HUES64 (cell line): Measurements from ENCODE around the gene NOXO1.
A peak's percentile ranks its signal among the peaks of the same experiment; 100 is the strongest.

ENCODE experiments used
- H3K27ac ChIP-seq: 2 replicates; pipeline ENCODE4 v1.7.0; 2013; ENCODE audit warnings: low read depth, low read length, inconsistent platforms
- H3K27me3 ChIP-seq: 2 replicates; pipeline ENCODE4 v1.6.1; 2013; ENCODE audit warnings: mild to moderate bottlenecking, low read length; ENCODE audit not compliant: insufficient read depth
- H3K36me3 ChIP-seq: 2 replicates; pipeline ENCODE4 v1.6.1; 2013; ENCODE audit warnings: mild to moderate bottlenecking, low read length; ENCODE audit not compliant: insufficient read depth
- H3K4me1 ChIP-seq: 2 replicates; pipeline ENCODE4 v1.6.1; 2013; ENCODE audit warnings: mild to moderate bottlenecking, low read length, moderate library complexity; ENCODE audit not compliant: insufficient read depth
- H3K4me3 ChIP-seq: 2 replicates; pipeline ENCODE4 v1.5.1; 2013; ENCODE audit warnings: mild to moderate bottlenecking, low read length, moderate library complexity
- H3K9ac ChIP-seq: 2 replicates; pipeline ENCODE4 v1.6.1; 2013; ENCODE audit warnings: mild to moderate bottlenecking, low read depth, low read length
- H3K9me3 ChIP-seq: 2 replicates; pipeline ENCODE4 v1.6.1; 2013; ENCODE audit warnings: low read depth, low read length; ENCODE audit not compliant: insufficient read depth
- WGBS: fragments of 150-250, 120-280 bp; methylation state at CpG from one replicate; pipeline ENCODE4 v1.1.7; 2013; ENCODE audit warnings: missing lambda C conversion rate; 5-methylcytosine and 5-hydroxymethylcytosine counted together

Gene NOXO1

DNA sequence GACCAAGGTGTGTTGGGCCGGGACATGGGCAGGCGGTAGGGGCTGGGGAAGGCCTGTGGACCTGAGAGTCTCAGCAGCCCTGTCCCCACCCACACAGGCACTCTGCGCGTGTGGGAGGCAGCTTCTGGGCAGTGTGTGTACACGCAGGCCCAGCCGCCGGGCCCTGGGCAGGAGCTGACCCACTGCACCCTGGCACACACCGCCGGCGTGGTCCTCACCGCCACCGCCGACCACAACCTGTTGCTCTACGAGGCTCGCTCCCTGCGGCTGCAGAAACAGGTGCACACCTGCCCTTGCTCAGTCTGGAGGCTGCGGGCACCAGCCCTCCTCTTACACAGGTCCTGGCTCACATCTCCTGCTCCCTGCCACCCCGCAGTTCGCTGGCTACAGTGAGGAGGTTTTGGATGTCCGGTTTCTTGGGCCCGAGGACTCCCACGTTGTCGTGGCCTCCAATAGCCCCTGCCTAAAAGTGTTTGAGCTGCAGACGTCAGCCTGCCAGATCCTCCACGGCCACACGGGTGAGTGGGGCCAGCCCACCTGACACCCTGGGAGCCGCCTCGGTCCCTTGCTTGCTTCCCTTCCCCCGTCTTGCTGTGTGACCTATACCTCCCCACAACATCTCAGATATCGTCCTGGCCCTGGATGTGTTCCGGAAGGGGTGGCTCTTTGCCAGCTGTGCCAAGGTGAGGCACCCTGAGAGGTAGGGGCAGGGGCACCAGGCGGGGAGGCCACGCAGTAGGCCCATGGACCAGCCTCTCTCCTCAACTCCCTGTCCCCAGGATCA is 5.6 kb downstream of the NOXO1 start:
- no peaks in the 10 kb centered on the region for H3K9me3 ChIP-seq
- peaks cover 40% of the 10 kb centered on the region for H3K36me3 ChIP-seq
- WGBS: 95% methylated on average over 33 of the region's 33 CpGs
- no peak overlapping the region for H3K4me3 ChIP-seq
- peaks cover 18% of the 10 kb centered on the region for H3K27me3 ChIP-seq
- no peak overlapping the region for H3K27ac ChIP-seq
- H3K4me1 ChIP-seq: no peaks in the 10 kb centered on the region
- H3K9ac ChIP-seq: no peak overlapping the region

DNA sequence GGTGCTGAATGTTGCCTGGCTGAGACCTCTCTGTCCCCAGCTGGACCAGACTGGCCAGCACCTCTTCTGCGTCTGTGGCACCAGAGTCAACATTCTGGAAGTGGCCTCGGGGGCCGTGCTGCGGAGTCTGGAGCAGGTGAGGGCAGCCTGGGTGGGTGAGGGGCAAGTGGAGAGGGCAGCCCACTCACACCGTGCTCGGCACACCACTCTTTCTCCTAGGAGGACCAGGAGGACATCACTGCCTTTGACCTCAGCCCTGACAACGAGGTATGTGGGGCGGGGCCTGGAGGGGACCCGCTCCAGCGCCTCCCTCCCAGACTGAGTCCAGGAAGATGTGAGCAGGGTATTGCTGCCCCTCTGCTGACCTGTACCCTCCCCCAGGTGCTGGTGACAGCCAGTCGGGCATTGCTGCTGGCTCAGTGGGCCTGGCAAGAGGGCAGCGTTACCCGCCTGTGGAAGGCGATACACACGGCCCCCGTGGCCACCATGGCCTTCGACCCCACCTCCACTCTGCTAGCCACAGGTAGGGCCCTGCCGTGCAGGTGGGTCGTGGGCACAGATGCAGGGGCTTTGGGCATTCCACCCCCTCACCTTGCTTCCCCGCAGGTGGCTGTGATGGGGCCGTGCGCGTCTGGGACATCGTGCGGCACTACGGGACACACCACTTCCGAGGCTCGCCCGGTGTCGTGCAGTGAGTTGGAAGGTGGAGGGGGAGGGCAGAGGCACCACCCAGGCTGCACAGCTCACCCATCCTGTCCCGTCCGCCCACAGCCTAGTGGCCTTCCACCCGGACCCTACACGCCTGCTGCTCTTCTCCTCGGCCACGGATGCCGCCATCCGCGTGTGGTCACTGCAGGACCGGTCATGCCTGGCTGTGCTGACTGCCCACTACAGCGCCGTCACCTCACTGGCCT is 6.9 kb downstream of the NOXO1 start:
- Histone ChIP-seq H3K4me3 (no peak overlapping the region), H3K36me3 (peaks cover 40% of the 10 kb centered on the region), H3K4me1 (no peaks in the 10 kb centered on the region), H3K9ac (no peak overlapping the region), H3K27ac (no peak overlapping the region), H3K27me3 (peaks cover 6% of the 10 kb centered on the region), H3K9me3 (no peaks in the 10 kb centered on the region)
- WGBS: 96% methylated on average over 42 of the region's 42 CpGs

DNA sequence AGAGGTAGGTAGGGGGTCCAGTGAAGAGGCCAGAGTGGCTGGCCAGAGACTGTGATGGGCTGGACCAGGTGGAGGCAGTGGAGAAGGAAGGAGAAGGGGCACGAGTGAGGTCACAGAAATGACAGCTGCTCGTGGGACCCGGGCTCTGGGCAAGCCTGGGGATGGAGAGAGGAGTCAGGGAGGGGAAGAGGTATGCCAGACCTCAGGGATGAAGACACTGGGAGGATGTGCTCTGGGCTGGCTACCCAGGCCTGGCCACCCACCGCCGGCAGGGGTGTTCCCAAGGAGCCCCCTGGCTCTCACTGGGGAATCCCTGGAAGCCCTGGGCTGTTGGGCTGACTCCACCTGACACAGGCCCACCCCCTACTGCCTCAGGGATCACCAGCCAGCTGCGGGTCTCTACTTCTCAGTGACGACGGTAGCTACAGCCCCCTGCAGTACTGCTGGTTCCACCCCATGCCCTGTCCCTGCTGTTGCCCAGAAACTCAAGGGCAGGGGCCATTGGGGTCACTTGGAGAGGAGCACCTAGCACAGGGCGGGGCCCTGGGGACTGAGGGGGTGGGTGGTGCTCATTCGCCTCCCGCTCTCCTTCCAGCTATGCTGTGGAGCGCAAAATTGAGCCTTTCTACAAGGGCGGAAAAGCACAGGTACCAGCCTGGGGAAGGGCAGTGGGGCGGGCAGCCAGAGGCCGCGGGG is 7.7 kb downstream of the NOXO1 start:
- WGBS: 96% methylated on average over 16 of the region's 16 CpGs
- no peak overlapping the region for H3K4me3 ChIP-seq
- peaks cover 40% of the 10 kb centered on the region for H3K36me3 ChIP-seq

DNA sequence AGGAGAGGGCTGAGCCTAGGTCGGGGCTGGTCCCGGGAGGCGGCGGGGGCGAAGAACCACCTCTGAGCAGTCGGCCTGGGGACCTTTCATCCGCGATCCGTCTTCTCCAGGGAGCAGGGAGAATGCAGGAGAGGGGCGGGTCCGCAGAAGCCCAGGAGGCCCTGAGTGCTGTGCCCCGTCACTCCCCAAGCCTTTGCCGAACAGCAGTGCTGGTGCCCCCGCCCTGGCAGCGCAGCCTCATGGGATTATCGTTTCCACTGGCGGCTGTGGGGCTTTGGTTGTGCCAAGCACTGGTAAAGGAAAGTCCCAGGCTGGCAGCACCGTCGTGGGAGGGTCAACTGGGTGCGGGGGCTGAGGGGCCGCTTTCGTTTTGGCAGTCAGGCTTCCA is 8.8 kb downstream of the NOXO1 start:
- H3K9ac ChIP-seq: peak overlapping the region; percentile 83
- H3K27me3 ChIP-seq: no peaks in the 10 kb centered on the region
- H3K36me3 ChIP-seq: peaks cover 31% of the 10 kb centered on the region
- H3K4me3 ChIP-seq: peak overlapping the region; percentile 92
- 7% methylated on average over 22 of the region's 22 CpGs for WGBS
- no peaks in the 10 kb centered on the region for H3K9me3 ChIP-seq
- no peak overlapping the region for H3K27ac ChIP-seq
- H3K4me1 ChIP-seq: no peaks in the 10 kb centered on the region

More for the DNA sequence above, 7.7 kb downstream of the NOXO1 start:
- H3K9me3 ChIP-seq: no peaks in the 10 kb centered on the region
- H3K27me3 ChIP-seq: no peaks in the 10 kb centered on the region
- no peak overlapping the region for H3K27ac ChIP-seq
- H3K9ac ChIP-seq: no peak overlapping the region
- H3K4me1 ChIP-seq: no peaks in the 10 kb centered on the region

DNA sequence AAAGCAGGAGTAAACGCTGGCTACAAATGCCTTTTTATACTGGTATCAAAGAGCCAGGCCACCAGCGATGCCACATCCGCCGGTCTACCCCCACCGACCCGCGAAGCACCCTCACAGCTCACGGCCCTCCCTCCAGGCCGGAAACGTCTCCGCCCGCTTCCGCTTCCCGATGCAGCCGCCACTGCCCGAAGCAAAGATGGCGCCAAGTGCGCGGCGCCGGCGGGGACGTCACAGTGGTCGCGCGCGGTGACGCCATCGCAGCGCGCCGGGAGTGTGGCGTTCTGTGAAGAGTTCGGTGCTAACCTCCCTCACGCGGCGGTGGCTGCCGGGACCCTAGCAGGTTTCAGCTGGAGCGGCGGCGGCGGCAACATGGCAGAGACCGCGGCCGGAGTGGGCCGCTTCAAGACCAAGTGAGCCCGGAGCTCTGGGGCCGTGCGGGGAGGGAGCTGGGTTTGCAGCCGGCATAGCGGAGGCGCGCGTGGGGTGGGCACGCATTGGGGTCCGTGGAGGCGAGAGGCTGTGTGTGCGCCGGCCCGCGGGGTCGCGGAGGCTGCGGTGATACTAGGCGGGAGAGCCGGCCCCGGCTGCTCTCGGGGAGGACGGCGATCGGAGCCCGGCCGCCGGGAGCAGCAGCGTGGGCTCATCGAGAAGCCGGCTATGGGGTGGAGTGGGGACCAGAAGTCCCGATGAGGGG is 9.3 kb downstream of the NOXO1 start, which contains the start of gene TBL3:
TBL3 (plus strand) TSS at position 258 of the 694 bp plus-strand sequence; CDS start at position 370, 112 bp downstream.
- peak within 1 kb of the TSS; percentile 72 for H3K27ac ChIP-seq
- peak within 1 kb of the TSS; percentile 92 for H3K4me3 ChIP-seq
- H3K4me1 ChIP-seq: no peaks in the 10 kb centered on the region
- H3K9ac ChIP-seq: peak within 1 kb of the TSS; percentile 88
- no peaks in the 10 kb centered on the region for H3K27me3 ChIP-seq
- WGBS: under 1% methylated on average over 78 of the region's 78 CpGs
- H3K36me3 ChIP-seq: peaks cover 27% of the 10 kb centered on the region
- no peaks in the 10 kb centered on the region for H3K9me3 ChIP-seq

DNA sequence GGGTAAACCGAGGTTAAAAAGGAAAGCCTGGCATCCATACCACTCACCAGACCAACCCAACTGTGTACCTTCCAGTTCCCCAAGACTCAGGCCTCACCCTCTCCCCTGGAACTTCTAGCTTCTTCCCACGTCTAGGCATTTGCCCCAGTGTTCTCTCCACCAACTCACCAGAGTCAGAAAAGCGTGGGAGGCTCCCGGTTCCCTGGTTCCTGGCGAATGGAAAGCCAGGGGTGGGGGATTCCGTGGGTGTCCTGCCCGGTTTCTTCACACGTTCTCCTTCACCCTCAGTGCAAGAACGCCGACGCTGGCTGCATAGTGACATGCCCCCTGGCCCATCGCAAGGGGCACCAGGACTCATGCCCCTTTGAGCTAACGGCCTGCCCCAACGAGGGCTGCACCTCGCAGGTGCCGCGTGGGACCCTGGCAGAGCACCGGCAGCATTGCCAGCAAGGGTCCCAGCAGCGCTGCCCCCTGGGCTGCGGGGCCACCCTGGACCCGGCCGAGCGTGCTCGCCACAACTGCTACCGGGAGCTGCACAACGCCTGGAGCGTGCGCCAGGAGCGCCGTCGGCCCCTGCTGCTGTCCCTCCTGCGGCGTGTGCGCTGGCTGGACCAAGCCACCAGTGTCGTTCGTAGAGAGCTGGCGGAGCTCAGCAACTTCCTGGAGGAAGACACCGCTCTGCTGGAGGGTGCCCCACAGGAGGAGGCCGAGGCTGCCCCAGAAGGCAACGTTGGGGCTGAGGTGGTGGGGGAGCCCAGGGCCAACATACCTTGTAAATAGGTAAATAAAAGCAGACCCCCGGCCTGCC is 12.9 kb downstream of the NOXO1 start:
- Histone ChIP-seq H3K9ac (no peak overlapping the region), H3K9me3 (no peaks in the 10 kb centered on the region), H3K4me3 (no peak overlapping the region), H3K27me3 (no peaks in the 10 kb centered on the region), H3K36me3 (peaks cover 9% of the 10 kb centered on the region), H3K4me1 (no peaks in the 10 kb centered on the region; the same call in 1 of the 2 replicates), H3K27ac (no peak overlapping the region)
- WGBS: 93% methylated on average over 41 of the region's 41 CpGs

DNA sequence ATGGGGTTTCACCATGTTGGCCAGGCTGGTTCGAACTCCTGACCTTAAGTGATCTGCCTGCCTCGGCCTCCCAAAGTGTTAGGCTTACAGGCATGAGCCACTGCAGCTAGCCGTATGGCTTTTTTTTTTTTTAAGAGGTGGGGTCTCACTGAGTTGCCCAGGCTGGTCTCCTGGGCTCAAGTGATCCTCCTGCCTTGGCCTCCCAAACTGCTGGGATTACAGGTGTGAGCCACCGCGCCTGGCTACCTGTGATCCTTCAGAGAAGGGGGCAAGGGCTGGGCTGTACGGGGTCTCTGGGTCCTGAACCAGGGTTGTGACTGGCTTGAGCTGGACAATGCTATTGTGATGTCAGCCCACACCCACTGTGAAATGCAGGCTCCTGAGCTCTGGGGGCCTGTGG is 14.8 kb downstream of the NOXO1 start, which contains the start of gene RNF151:
RNF151 (plus strand) TSS at position 397 of the 400 bp plus-strand sequence. CDS start 26 bp downstream, outside the sequence.
- Histone ChIP-seq H3K27ac (no peak within 1 kb of the TSS), H3K27me3 (no peaks in the 10 kb centered on the region), H3K9me3 (no peaks in the 10 kb centered on the region), H3K4me3 (peak within 1 kb of the TSS; percentile 90), H3K4me1 (peaks cover 4% of the 10 kb centered on the region; the same call in 1 of the 2 replicates), H3K9ac (peak within 1 kb of the TSS; percentile 98), H3K36me3 (peaks cover 27% of the 10 kb centered on the region)
- WGBS: 97% methylated on average over 6 of the region's 6 CpGs

DNA sequence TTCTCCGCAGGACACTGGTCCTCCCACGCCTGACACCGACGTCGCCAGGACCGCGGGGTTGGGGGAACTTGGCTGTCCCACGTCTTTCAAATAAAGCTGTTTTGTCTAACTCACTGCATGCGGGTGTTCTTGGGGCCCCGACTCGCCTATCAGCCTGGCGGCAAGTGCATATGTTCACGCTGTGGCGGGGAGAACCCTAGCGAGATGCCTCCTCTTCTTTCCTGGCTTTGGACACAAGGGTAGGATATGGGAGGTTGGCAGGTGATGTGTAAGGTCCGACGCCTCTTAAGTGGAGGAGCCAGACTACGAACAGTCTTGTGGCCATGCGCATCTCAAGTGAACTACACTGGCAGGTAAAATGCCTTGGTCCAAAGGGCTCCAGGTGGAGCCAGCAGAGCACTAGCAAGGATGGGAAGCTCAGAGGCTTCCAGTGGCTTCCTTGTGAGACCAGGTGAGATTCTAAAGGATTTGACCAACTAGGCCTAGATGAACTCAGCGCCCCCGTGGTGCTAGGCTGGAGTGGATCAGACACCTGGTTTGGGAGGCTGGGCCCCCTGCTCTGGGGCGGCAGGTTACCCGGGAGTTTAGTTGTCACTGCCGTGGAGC is 15.8 kb downstream of the NOXO1 start:
- Histone ChIP-seq H3K4me1 (peaks cover 4% of the 10 kb centered on the region; the same call in 1 of the 2 replicates), H3K27ac (peak overlapping the region; percentile 85), H3K9ac (peak overlapping the region; percentile 98), H3K9me3 (no peaks in the 10 kb centered on the region), H3K27me3 (no peaks in the 10 kb centered on the region), H3K36me3 (peaks cover 33% of the 10 kb centered on the region), H3K4me3 (peak overlapping the region; percentile 90)
- 25% methylated on average over 24 of the region's 24 CpGs for WGBS

DNA sequence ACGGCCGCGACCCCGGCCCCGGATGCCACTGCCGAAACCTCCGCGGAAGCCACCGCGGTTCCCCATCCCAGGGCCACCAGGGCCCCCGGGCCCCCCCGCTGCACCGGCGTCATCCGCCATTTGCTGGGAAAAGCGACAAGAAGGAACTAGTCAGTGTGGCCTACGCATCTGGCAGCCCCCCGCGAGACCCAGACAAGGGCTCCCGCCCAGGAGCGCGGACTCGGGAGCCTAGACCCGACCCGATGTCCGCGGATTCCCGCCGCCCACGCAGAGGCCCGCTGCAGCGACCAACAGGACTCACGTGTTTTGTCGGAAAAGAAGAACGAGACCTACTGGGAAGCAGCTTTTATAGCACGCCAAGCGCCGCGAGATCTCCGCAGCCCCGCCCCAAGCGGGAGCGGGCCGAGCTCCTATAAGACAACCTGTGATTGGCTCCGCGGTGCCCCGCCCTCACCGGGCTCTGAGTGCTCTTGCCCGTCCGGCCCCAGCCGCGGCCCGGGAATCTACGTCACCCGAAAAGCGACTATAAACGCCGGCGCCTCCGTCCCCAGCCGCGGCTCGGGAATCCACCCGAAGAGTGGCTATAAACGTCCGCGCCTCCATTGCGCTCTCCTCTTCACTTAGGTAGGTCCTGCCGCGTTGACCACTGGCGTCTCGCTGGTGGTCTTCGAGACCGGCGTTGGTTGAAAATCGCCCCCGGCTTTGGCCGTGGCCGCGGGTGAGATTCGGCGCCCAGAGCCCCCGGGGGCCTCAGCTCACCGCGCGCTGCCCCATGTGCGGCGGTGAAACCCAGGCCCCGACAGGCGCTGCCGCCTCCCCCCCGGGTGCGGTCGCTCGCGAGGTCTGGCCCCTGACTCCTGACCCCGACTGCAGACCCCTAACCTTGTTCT is 16.5 kb downstream of the NOXO1 start, which contains the start of gene RPS2:
RPS2 (minus strand) TSS at position 321 of the 890 bp plus-strand sequence; CDS start at position 120, 201 bp downstream.
- Histone ChIP-seq H3K4me3 (peak within 1 kb of the TSS; percentile 90), H3K36me3 (peaks cover 33% of the 10 kb centered on the region), H3K27ac (peak within 1 kb of the TSS; percentile 92), H3K4me1 (peaks cover 4% of the 10 kb centered on the region; the same call in 1 of the 2 replicates), H3K9ac (peak within 1 kb of the TSS; percentile 98), H3K9me3 (no peaks in the 10 kb centered on the region), H3K27me3 (no peaks in the 10 kb centered on the region)
- under 1% methylated on average over 97 of the region's 97 CpGs for WGBS
